Neural cell (in vitro differentiated cells): ENCODE data around the gene CRADD. TPM values are rescaled to one million over a fixed set of nuclear protein-coding genes. Genes with fewer than 3 reads are reported as not detected.

ENCODE experiments used
- H2AFZ ChIP-seq: fragments of 200-600, 300-800 bp; sonication (generic), shearing (Covaris generic); 2 replicates; pipeline ENCODE4 v1.6.0; 2014; ENCODE audit warnings: low read depth, mild to moderate bottlenecking, antibody characterized with exemption, low read length, moderate library complexity
- H3F3A ChIP-seq: fragments of 200-600 bp; shearing (Covaris generic); 2 replicates; pipeline ENCODE4 v1.6.1; 2016; ENCODE audit warnings: mild to moderate bottlenecking, moderate library complexity, mixed read lengths, antibody characterized with exemption, low read length; ENCODE audit not compliant: insufficient read depth, poor library complexity, severe bottlenecking
- H3K27ac ChIP-seq: fragments of 200-600, 300-800 bp; sonication (generic), shearing (Covaris generic); 2 replicates; pipeline ENCODE4 v1.5.1; 2014; ENCODE audit warnings: mild to moderate bottlenecking, low read length, moderate library complexity
- H3K27me3 ChIP-seq: fragments of 300-800, 200-600 bp; sonication (generic), shearing (Covaris generic); 2 replicates; pipeline ENCODE4 v1.6.0; 2014; ENCODE audit warnings: mild to moderate bottlenecking, low read depth, low read length, moderate library complexity; ENCODE audit not compliant: insufficient read depth
- H3K36me3 ChIP-seq: fragments of 300-800, 200-600 bp; sonication (generic), shearing (Covaris generic); 2 replicates; pipeline ENCODE4 v1.5.1; 2014; ENCODE audit warnings: mild to moderate bottlenecking, antibody characterized with exemption, low read length, moderate library complexity; ENCODE audit not compliant: insufficient read depth
- H3K4me2 ChIP-seq: fragments of 300-800, 200-600 bp; sonication (generic), shearing (Covaris generic); 2 replicates; pipeline ENCODE4 v1.6.0; 2014; ENCODE audit warnings: mild to moderate bottlenecking, low read length
- H3K4me3 ChIP-seq: fragments of 300-800, 200-600 bp; sonication (generic), shearing (Covaris generic); 2 replicates; pipeline ENCODE4 v1.5.1; 2014; ENCODE audit warnings: mild to moderate bottlenecking, low read length, moderate library complexity
- H3K79me2 ChIP-seq: fragments of 200-600 bp; shearing (Covaris generic); replicated peaks from 2 replicates; pipeline ENCODE4 v1.6.0; 2014; ENCODE audit warnings: mild to moderate bottlenecking, low read length, moderate library complexity; ENCODE audit not compliant: insufficient read depth
- H3K9ac ChIP-seq: fragments of 300-800, 200-600 bp; sonication (generic), shearing (Covaris generic); 2 replicates; pipeline ENCODE4 v1.6.1; 2016; ENCODE audit warnings: mild to moderate bottlenecking, low read length, mixed read lengths
- H3K9me2 ChIP-seq: fragments of 200-600 bp; shearing (Covaris generic); 2 replicates; pipeline ENCODE4 v1.6.1; 2016; ENCODE audit warnings: mild to moderate bottlenecking, low read length, mixed read lengths; ENCODE audit not compliant: insufficient read depth
- H3K9me3 ChIP-seq: fragments of 200-600, 300-800 bp; sonication (generic), shearing (Covaris generic); 2 replicates; pipeline ENCODE4 v1.6.1; 2016; ENCODE audit warnings: mild to moderate bottlenecking, mixed run types, low read length, moderate library complexity, mixed read lengths
- H4K20me1 ChIP-seq: fragments of 200-600 bp; shearing (Covaris generic); 2 replicates; pipeline ENCODE4 v1.6.1; 2016; ENCODE audit warnings: mild to moderate bottlenecking, mixed run types; ENCODE audit not compliant: insufficient read depth
- CTCF ChIP-seq: fragments of 450-650 bp; IDR thresholded peaks from 2 replicates; pipeline ENCODE4 v1.5.1; 2014; ENCODE audit warnings: antibody characterized with exemption, mild to moderate bottlenecking, moderate library complexity; ENCODE audit not compliant: poor library complexity, severe bottlenecking
- EP300 ChIP-seq: fragments of 450-650 bp; conservative IDR thresholded peaks from 2 replicates; pipeline ENCODE4 v1.6.1; 2014; ENCODE audit warnings: antibody characterized with exemption, mild to moderate bottlenecking, moderate library complexity; ENCODE audit not compliant: poor library complexity, severe bottlenecking
- EZH2 ChIP-seq: fragments of 200-600, 300-800 bp; shearing (Covaris generic), sonication (generic); IDR thresholded peaks from 2 replicates; pipeline ENCODE4 v1.6.1; 2014; ENCODE audit warnings: antibody characterized with exemption, low read length, borderline replicate concordance, mild to moderate bottlenecking; ENCODE audit not compliant: insufficient read depth, poor library complexity, severe bottlenecking
- MXI1 ChIP-seq: fragments of 450-650 bp; conservative IDR thresholded peaks from 2 replicates; pipeline ENCODE4 v1.6.1; 2014; ENCODE audit warnings: antibody characterized with exemption, mild to moderate bottlenecking; ENCODE audit not compliant: poor library complexity, severe bottlenecking
- POLR2AphosphoS5 ChIP-seq: IDR thresholded peaks from 2 replicates; pipeline ENCODE4 v1.6.1; 2012
- RAD21 ChIP-seq: fragments of 450-650 bp; conservative IDR thresholded peaks from 2 replicates; pipeline ENCODE4 v1.6.1; 2014; ENCODE audit warnings: antibody characterized with exemption, mild to moderate bottlenecking, moderate library complexity
- REST ChIP-seq: IDR thresholded peaks from 2 replicates; pipeline ENCODE4 v1.6.1; 2012; ENCODE audit warnings: borderline replicate concordance
- SMC3 ChIP-seq: fragments of 450-650 bp; conservative IDR thresholded peaks from 2 replicates; pipeline ENCODE4 v1.6.1; 2014; ENCODE audit warnings: antibody characterized with exemption, mild to moderate bottlenecking, moderate library complexity; ENCODE audit not compliant: poor library complexity
- TAF1 ChIP-seq: IDR thresholded peaks from 2 replicates; pipeline ENCODE4 v1.6.1; 2012; ENCODE audit warnings: low read depth
- polyA plus RNA-seq: library from polyadenylated mRNA; depleted of rRNA; stranded (reverse); fragments of >200 nt; gene quantifications from 2 replicates; pipeline ENCODE4 v1.2.3, GENCODE V29; 2014

The CRADD gene
- polyA plus RNA-seq, 1 donor from 2014 or later, result 23.5 TPM

GRCh38 chr12:93663006-93663728 is 14.0 kb upstream of the CRADD start:
- Histone ChIP-seq H3K36me3 (no peaks in the 10 kb centered on the region), H3K4me3 (no peak overlapping the region)

GRCh38 chr12:93663729-93664084 is 13.5 kb upstream of the CRADD start:
- Histone ChIP-seq H3K36me3 (no peaks in the 10 kb centered on the region), H3K9me2 (no peaks in the 10 kb centered on the region), H3K79me2 (no peaks in the 10 kb centered on the region), H3F3A (no peaks in the 10 kb centered on the region), H3K27me3 (no peaks in the 10 kb centered on the region), H3K9ac (no peak overlapping the region), H3K4me2 (no peak overlapping the region), H2AFZ (no peak overlapping the region), H4K20me1 (no peaks in the 10 kb centered on the region), H3K9me3 (no peaks in the 10 kb centered on the region), H3K4me3 (no peak overlapping the region), H3K27ac (no peak overlapping the region)
- no peak for TF ChIP-seq POLR2AphosphoS5
- TF ChIP-seq REST, result no peak
- TF ChIP-seq RAD21, result no peak
- TF ChIP-seq MXI1, result no peak
- no peak for TF ChIP-seq EZH2
- TF ChIP-seq SMC3, result no peak
- TF ChIP-seq TAF1, result no peak
- TF ChIP-seq EP300, result no peak

More at GRCh38 chr12:93663006-93663728, 14.0 kb upstream of the CRADD start:
- no peak overlapping the region for H3K27ac ChIP-seq
- no peak overlapping the region for H3K9ac ChIP-seq
- no peak overlapping the region for H2AFZ ChIP-seq
- H3K27me3 ChIP-seq, result no peaks in the 10 kb centered on the region
- TF ChIP-seq RAD21, result no peak
- TF ChIP-seq CTCF, result no peak
- no peak for TF ChIP-seq EP300
- TF ChIP-seq TAF1, result no peak
- no peak for TF ChIP-seq MXI1
- TF ChIP-seq REST, result no peak
- TF ChIP-seq SMC3, result no peak
- no peak for TF ChIP-seq POLR2AphosphoS5
- TF ChIP-seq EZH2, result no peak
- H3K4me2 ChIP-seq, result no peak overlapping the region
- H3K9me3 ChIP-seq, result no peaks in the 10 kb centered on the region
- no peaks in the 10 kb centered on the region for H4K20me1 ChIP-seq
- no peaks in the 10 kb centered on the region for H3F3A ChIP-seq
- H3K79me2 ChIP-seq, result no peaks in the 10 kb centered on the region
- no peaks in the 10 kb centered on the region for H3K9me2 ChIP-seq
